Stimulated activated CD8-positive, alpha-beta memory T cell treated with anti-CD3 and anti-CD28 coated beads, Interleukin-7, amount 100 ng/mL, for 48 hours (primary cell): ENCODE results near the gene NUDT12.

ENCODE experiments used
- DNase-seq, 2 donors: peaks; one replicate each; pipeline ENCODE4 v3.0.0-alpha.2; 2020; ENCODE audit warnings: low read depth in 1 of 2; ENCODE audit errors: extremely low read depth in 1 of 2

NUDT12 gene

GRCh38 chr5:103541569-103541968 lies 21.0 kb downstream of the NUDT12 start:
- DNase-seq = no peak

GRCh38 chr5:103541114-103541513 lies 21.5 kb downstream of the NUDT12 start:
- no peak for DNase-seq

- no peak for DNase-seq
These were observed 22.9 kb downstream of the NUDT12 start for GRCh38 chr5:103539376-103540330.

GRCh38 chr5:103532086-103532734 lies 30.4 kb downstream of the NUDT12 start:
- no peak for DNase-seq

GRCh38 chr5:103526164-103526915 lies 36.2 kb downstream of the NUDT12 start:
- no peak for DNase-seq

- DNase-seq = no peak
These were observed 37.2 kb downstream of the NUDT12 start for GRCh38 chr5:103525361-103525760.

GRCh38 chr5:103523319-103523718 lies 39.3 kb downstream of the NUDT12 start:
- DNase-seq = no peak

- no peak for DNase-seq
These were observed 40.0 kb downstream of the NUDT12 start for GRCh38 chr5:103522586-103522985.

GRCh38 chr5:103519550-103519949 lies 43.0 kb downstream of the NUDT12 start:
- no peak for DNase-seq

- no peak for DNase-seq
These were observed 48.2 kb downstream of the NUDT12 start for GRCh38 chr5:103514371-103514770.

- no peak for DNase-seq
These were observed 48.9 kb downstream of the NUDT12 start for GRCh38 chr5:103513701-103514100.

GRCh38 chr5:103512500-103512899 lies 50.1 kb downstream of the NUDT12 start:
- DNase-seq = no peak

- no peak for DNase-seq
These were observed 51.1 kb downstream of the NUDT12 start for GRCh38 chr5:103511554-103511885.

- DNase-seq = no peak
These were observed 51.6 kb downstream of the NUDT12 start for GRCh38 chr5:103510851-103511553.

GRCh38 chr5:103505581-103506305 lies 56.8 kb downstream of the NUDT12 start:
- no peak for DNase-seq

GRCh38 chr5:103503066-103503465 lies 59.5 kb downstream of the NUDT12 start:
- DNase-seq = no peak

GRCh38 chr5:103502662-103503061 lies 59.9 kb downstream of the NUDT12 start:
- no peak for DNase-seq
